ENCODE results near the gene PCDHB3. TPM values are rescaled to one million over a fixed set of nuclear protein-coding genes. Genes with fewer than 3 reads are reported as not detected.

PCDHB3 gene
- total RNA-seq, 1 experiment from 2014 or later = 2.3 TPM

DNA sequence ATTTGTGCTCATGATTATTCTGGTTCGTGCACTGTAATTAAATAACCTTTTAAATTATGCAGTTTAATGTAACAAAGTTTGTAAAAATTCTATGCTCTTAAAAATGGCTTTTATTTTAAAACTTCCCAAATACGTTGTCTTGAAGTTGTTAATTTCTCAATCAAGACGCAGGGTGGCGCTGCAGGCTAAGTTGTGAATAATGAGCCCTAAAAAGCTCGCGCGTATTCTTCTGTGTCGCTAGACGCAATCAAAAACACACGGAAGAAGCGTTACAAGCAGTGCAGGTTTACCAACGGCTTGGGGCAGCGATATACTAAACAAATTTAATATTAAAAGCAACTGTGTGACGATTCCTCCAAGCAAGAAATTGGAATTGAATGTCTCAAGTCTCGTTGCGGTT, 21.3 kb downstream of the PCDHB3 start, which contains the start of gene PCDHB4:
Gene PCDHB4, plus strand, starts transcription at position 256 of the 400 bp plus-strand sequence. CDS start 181 bp downstream, outside the sequence.
- no peak within 1 kb of the TSS for H3K27ac ChIP-seq (ENCODE audit: insufficient read length, low read depth, low read length)
- WGBS (ENCODE audit: extremely low coverage, insufficient read length, low lambda C conversion rate) = no CpG with 5 or more reads among the region's 16 CpGs
- no peak within 1 kb of the TSS for H3K27ac Mint-ChIP-seq

More for the DNA sequence above, 21.3 kb downstream of the PCDHB3 start, which contains the start of gene PCDHB4:
- H3K56ac ChIP-seq (ENCODE audit: insufficient read length, low read depth, low read length) = no peak within 1 kb of the TSS
- H3K27me3 Mint-ChIP-seq (ENCODE audit: low read depth) = no peaks in the 10 kb centered on the region
- H3K9me3 ChIP-seq (ENCODE audit: control insufficient read depth, low read depth, low read length) = no peaks in the 10 kb centered on the region
- no peak within 1 kb of the TSS for H2BK20ac ChIP-seq (ENCODE audit: low read depth, low read length, poor library complexity, severe bottlenecking)
- H3K4me2 ChIP-seq (ENCODE audit: insufficient read depth, insufficient read length, low read length) = no peak within 1 kb of the TSS
- H3K9ac ChIP-seq (ENCODE audit: extremely low read depth, insufficient read length, low read length) = no peak within 1 kb of the TSS
- no peak within 1 kb of the TSS for H4K8ac ChIP-seq (replicated peaks; ENCODE audit: insufficient read length, low read depth, low read length)
- H3T11ph ChIP-seq (ENCODE audit: low read length) = no peak within 1 kb of the TSS
- no peaks in the 10 kb centered on the region for H3K79me2 ChIP-seq (ENCODE audit: insufficient read depth, low read length)
- H2BK5ac ChIP-seq (ENCODE audit: insufficient read length, low read length) = no peak within 1 kb of the TSS
- H3K18ac ChIP-seq (ENCODE audit: insufficient read length, low read depth, low read length) = no peak within 1 kb of the TSS
- H3K79me1 ChIP-seq (ENCODE audit: insufficient read depth, low read depth, low read length, poor library complexity, severe bottlenecking) = no peaks in the 10 kb centered on the region
- peaks cover 0 to 4% of the 10 kb centered on the region in 2 experiments; a peak in 1 of 4 replicates for H3K4me1 Mint-ChIP-seq
- peak within 1 kb of the TSS in 1 of 2 experiments; percentile 34; a peak in 1 of 5 replicates for H3K4me3 Mint-ChIP-seq
- no peak within 1 kb of the TSS for H2BK12ac ChIP-seq (ENCODE audit: insufficient read length, low read depth, low read length)
- no peaks in the 10 kb centered on the region for H3K27me3 ChIP-seq (ENCODE audit: insufficient read depth, low read length)
- no peak within 1 kb of the TSS for H2AFZ ChIP-seq (ENCODE audit: low read length)
- TF ChIP-seq, protein P1, sequence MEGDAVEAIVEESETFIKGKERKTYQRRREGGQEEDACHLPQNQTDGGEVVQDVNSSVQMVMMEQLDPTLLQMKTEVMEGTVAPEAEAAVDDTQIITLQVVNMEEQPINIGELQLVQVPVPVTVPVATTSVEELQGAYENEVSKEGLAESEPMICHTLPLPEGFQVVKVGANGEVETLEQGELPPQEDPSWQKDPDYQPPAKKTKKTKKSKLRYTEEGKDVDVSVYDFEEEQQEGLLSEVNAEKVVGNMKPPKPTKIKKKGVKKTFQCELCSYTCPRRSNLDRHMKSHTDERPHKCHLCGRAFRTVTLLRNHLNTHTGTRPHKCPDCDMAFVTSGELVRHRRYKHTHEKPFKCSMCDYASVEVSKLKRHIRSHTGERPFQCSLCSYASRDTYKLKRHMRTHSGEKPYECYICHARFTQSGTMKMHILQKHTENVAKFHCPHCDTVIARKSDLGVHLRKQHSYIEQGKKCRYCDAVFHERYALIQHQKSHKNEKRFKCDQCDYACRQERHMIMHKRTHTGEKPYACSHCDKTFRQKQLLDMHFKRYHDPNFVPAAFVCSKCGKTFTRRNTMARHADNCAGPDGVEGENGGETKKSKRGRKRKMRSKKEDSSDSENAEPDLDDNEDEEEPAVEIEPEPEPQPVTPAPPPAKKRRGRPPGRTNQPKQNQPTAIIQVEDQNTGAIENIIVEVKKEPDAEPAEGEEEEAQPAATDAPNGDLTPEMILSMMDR (conservative IDR thresholded peaks at IDR 0.05) = peak; percentile 84
- no peak within 1 kb of the TSS for H3K14ac ChIP-seq (ENCODE audit: insufficient read depth, low read length)
- peaks cover 12 to 19% of the 10 kb centered on the region in 2 experiments for H3K9me3 Mint-ChIP-seq
- H2BK120ac ChIP-seq (ENCODE audit: low read depth, low read length, poor library complexity, severe bottlenecking) = no peak within 1 kb of the TSS
- peaks cover 11 to 27% (median 14%) of the 10 kb centered on the region in 3 experiments for H3K36me3 Mint-ChIP-seq (ENCODE audit: insufficient read depth in 1 of 3, low read depth in 3 of 3)
- no peak within 1 kb of the TSS for H3K23ac ChIP-seq (ENCODE audit: insufficient read length, low read depth, low read length)
- no peak within 1 kb of the TSS for H3K4ac ChIP-seq (ENCODE audit: low read depth, low read length)
- no peak within 1 kb of the TSS for H2AK5ac ChIP-seq (ENCODE audit: insufficient read length, low read length)
- H4K20me1 ChIP-seq (ENCODE audit: control insufficient read depth, insufficient read depth, insufficient read length) = no peaks in the 10 kb centered on the region
- no peak within 1 kb of the TSS for H4K91ac ChIP-seq (ENCODE audit: insufficient read length, low read depth, low read length)
- DNase-seq = peak; percentile 51
- no peak within 1 kb of the TSS for H2BK15ac ChIP-seq (ENCODE audit: low read depth, low read length)
- no peaks in the 10 kb centered on the region for H3K4me1 ChIP-seq (ENCODE audit: insufficient read depth, low read length)
- H3K23me2 ChIP-seq (ENCODE audit: insufficient read length, low read depth, low read length, poor library complexity, severe bottlenecking) = no peaks in the 10 kb centered on the region
- no peak within 1 kb of the TSS for H4K5ac ChIP-seq (ENCODE audit: insufficient read length, low read depth, low read length)
